GM12878 (cell line): Measurements from ENCODE around the gene RNF223. TPM values are rescaled to one million over a fixed set of nuclear protein-coding genes. Genes with fewer than 3 reads are reported as not detected.

ENCODE experiments used
- ATAC-seq: fragments of 200-7000 bp; cut with Tn5 transposase; 3 replicates; pipeline ENCODE4 v1.9.1; 2020; ENCODE audit warnings: mild to moderate bottlenecking, moderate library complexity
- BruUV-seq: library from RNA; stranded (reverse); fragments of 400-500 nt; replicated peaks from 2 replicates; lab custom pipeline; 2021; lab: Mats Ljungman, UMichigan
- CTCF ChIA-PET: fragments of 300-600 bp; sonication (Branson Sonifier 250); formaldehyde crosslinking; extraction: SDS; loops from one replicate; lab custom pipeline; 2021; ENCODE audit warnings: inconsistent platforms; lab: Yijun Ruan, JAX
- POLR2A ChIA-PET: fragments of 350-600 bp; formaldehyde crosslinking; extraction: SDS; loops from one replicate; lab custom pipeline; 2021; ENCODE audit warnings: inconsistent platforms; lab: Charles Lee
- RAD21 ChIA-PET: fragments of 300-600 bp; sonication (Branson Sonifier 250); formaldehyde crosslinking; loops from one replicate; lab custom pipeline; 2023; ENCODE audit warnings: antibody characterized with exemption; ENCODE audit not compliant: unreplicated experiment; lab: Charles Lee
- SMC1A ChIA-PET: fragments of 300-600 bp; sonication (Branson Sonifier 250); formaldehyde crosslinking; loops from one replicate; lab custom pipeline; 2023; ENCODE audit not compliant: unreplicated experiment, uncharacterized antibody; lab: Charles Lee
- DNase-seq: peaks from one replicate; pipeline ENCODE4 v3.0.0-alpha.2; 2011; ENCODE audit warnings: low read depth, low spot score
- FAIRE-seq: peaks from 3 replicates; lab custom pipeline; 2011; peaks lifted over from hg19 to GRCh38; lab: Jason Lieb, UNC
- H2AFZ ChIP-seq: 2 replicates; pipeline ENCODE4 v1.6.0; 2011; ENCODE audit warnings: low read depth, low read length, control low read depth; ENCODE audit not compliant: control insufficient read depth
- H3K27ac ChIP-seq: 2 replicates; pipeline ENCODE4 v1.5.1; 2011; ENCODE audit warnings: control low read depth; ENCODE audit not compliant: control insufficient read depth, insufficient read depth
- H3K27me3 ChIP-seq, 2 experiments: replicated peaks in 1 of 2; 2 replicates each; pipeline versions ENCODE4 v1.6.0 to v1.6.1; 2011; ENCODE audit warnings: low read length in 1 of 2; ENCODE audit not compliant: control insufficient read depth in 2 of 2, insufficient read depth in 2 of 2
- H3K36me3 ChIP-seq, 2 experiments: 2 replicates each; pipeline ENCODE4 v1.5.1; 2011; ENCODE audit warnings: low read length in 1 of 2; ENCODE audit not compliant: control insufficient read depth in 2 of 2, insufficient read depth in 2 of 2
- H3K4me1 ChIP-seq: 2 replicates; pipeline ENCODE4 v1.6.1; 2011; ENCODE audit warnings: mild to moderate bottlenecking, low read length, moderate library complexity, mixed read lengths; ENCODE audit not compliant: control insufficient read depth, insufficient read depth
- H3K4me2 ChIP-seq: 2 replicates; pipeline ENCODE4 v1.6.0; 2011; ENCODE audit warnings: control low read depth; ENCODE audit not compliant: control insufficient read depth, insufficient read depth
- H3K4me3 ChIP-seq: fragments of 200-600 bp; sonication (generic); 2 replicates; pipeline ENCODE4 v1.5.1; 2016
- H3K79me2 ChIP-seq: 2 replicates; pipeline ENCODE4 v1.6.0; 2011; ENCODE audit warnings: low read length; ENCODE audit not compliant: control insufficient read depth, insufficient read depth
- H3K9ac ChIP-seq: 2 replicates; pipeline ENCODE4 v1.8.0; 2011; ENCODE audit warnings: low read length, control low read depth, mixed read lengths; ENCODE audit not compliant: control insufficient read depth, insufficient read depth
- H3K9me3 ChIP-seq: replicated peaks from 3 replicates; pipeline ENCODE4 v1.5.1; 2011; ENCODE audit warnings: mild to moderate bottlenecking, low read length; ENCODE audit not compliant: control insufficient read depth, insufficient read depth
- H4K20me1 ChIP-seq: 2 replicates; pipeline ENCODE4 v1.6.0; 2011; ENCODE audit not compliant: control insufficient read depth, insufficient read depth
- CREB1 ChIP-seq: IDR thresholded peaks from 2 replicates; pipeline ENCODE4 v1.6.1; 2012; ENCODE audit warnings: low read depth, mild to moderate bottlenecking, inconsistent platforms
- EP300 ChIP-seq, 2 experiments: fragments of 150-350 bp in 1 of 2; IDR thresholded peaks; 2 replicates each; pipeline ENCODE4 v1.6.1; 2011 to 2012; ENCODE audit warnings: low read depth in 2 of 2, low read length in 2 of 2, borderline replicate concordance in 1 of 2, improper control_type of control experiment in 1 of 2, inconsistent platforms in 1 of 2; ENCODE audit not compliant: control insufficient read depth in 1 of 2
- KLF5 ChIP-seq: fragments of 450-650 bp; IDR thresholded peaks from 2 replicates; pipeline ENCODE4 v1.6.1; 2014; ENCODE audit warnings: mild to moderate bottlenecking; ENCODE audit not compliant: partially characterized antibody
- MEF2B ChIP-seq: fragments of 450-650 bp; IDR thresholded peaks from 2 replicates; pipeline ENCODE4 v1.6.1; 2018; ENCODE audit warnings: mild to moderate bottlenecking, moderate library complexity; ENCODE audit not compliant: partially characterized antibody, poor library complexity, severe bottlenecking
- MYC ChIP-seq: IDR thresholded peaks from 2 replicates; pipeline ENCODE4 v1.6.1; 2011; ENCODE audit warnings: mild to moderate bottlenecking, low read length, moderate library complexity, inconsistent platforms; ENCODE audit not compliant: insufficient read depth, insufficient replicate concordance, insufficient read length, severe bottlenecking
- NFIC ChIP-seq: IDR thresholded peaks from 2 replicates; pipeline ENCODE4 v1.6.1; 2012; ENCODE audit warnings: low read depth, mild to moderate bottlenecking, inconsistent platforms, low read length, moderate library complexity
- PAX5 ChIP-seq: IDR thresholded peaks from 2 replicates; pipeline ENCODE4 v1.6.1; 2011; ENCODE audit warnings: low read depth, low read length, borderline replicate concordance
- POLR2A ChIP-seq: IDR thresholded peaks from 2 replicates; pipeline ENCODE4 v1.6.1; 2011; ENCODE audit warnings: low read depth, mild to moderate bottlenecking, low read length
- RB1 ChIP-seq: fragments of 450-650 bp; formaldehyde crosslinking; IDR thresholded peaks from 2 replicates; pipeline ENCODE4 v1.6.1; 2017; ENCODE audit warnings: mild to moderate bottlenecking, borderline replicate concordance
- SMARCA5 ChIP-seq: fragments of 450-650 bp; IDR thresholded peaks from 2 replicates; pipeline ENCODE4 v1.6.1; 2017; ENCODE audit warnings: mild to moderate bottlenecking
- SPI1 ChIP-seq: IDR thresholded peaks from 2 replicates; pipeline ENCODE4 v1.6.1; 2011; ENCODE audit warnings: low read depth, mild to moderate bottlenecking, low read length, moderate library complexity, borderline replicate concordance; ENCODE audit not compliant: insufficient read depth
- SREBF2 ChIP-seq: IDR thresholded peaks from 2 replicates; pipeline ENCODE4 v1.6.1; 2012; ENCODE audit warnings: mild to moderate bottlenecking, low read length
- WRNIP1 ChIP-seq: IDR thresholded peaks from 2 replicates; pipeline ENCODE4 v1.6.1; 2011; ENCODE audit warnings: low read depth, low read length, improper control_type of control experiment, borderline replicate concordance
- YBX1 ChIP-seq: fragments of 450-650 bp; IDR thresholded peaks from 2 replicates; pipeline ENCODE4 v1.6.1; 2016; ENCODE audit warnings: antibody characterized with exemption
- ZBED1 ChIP-seq: IDR thresholded peaks from 2 replicates; pipeline ENCODE4 v1.6.1; 2016; ENCODE audit warnings: borderline replicate concordance
- ZBTB11 ChIP-seq: fragments of 450-650 bp; formaldehyde crosslinking; IDR thresholded peaks from 2 replicates; pipeline ENCODE4 v1.5.0; 2022; ENCODE audit warnings: mild to moderate bottlenecking, missing genetic modification characterization
- ZNF217 ChIP-seq: fragments of 450-650 bp; IDR thresholded peaks from 2 replicates; pipeline ENCODE4 v1.6.1; 2017; ENCODE audit warnings: antibody characterized with exemption, mild to moderate bottlenecking
- ZNF384 ChIP-seq: IDR thresholded peaks from 2 replicates; pipeline ENCODE4 v1.6.1; 2012; ENCODE audit warnings: low read depth, mild to moderate bottlenecking, low read length, improper control_type of control experiment, borderline replicate concordance
- WGBS: methylation state at CpG from one replicate; pipeline ENCODE4 v1.1.6; 2016; ENCODE audit warnings: low lambda C conversion rate; ENCODE audit not compliant: insufficient replicate concordance, insufficient coverage; ENCODE audit errors: missing lambda C conversion rate; 5-methylcytosine and 5-hydroxymethylcytosine counted together
- in situ Hi-C: fragments of 300-500 bp; cut with MboI; formaldehyde crosslinking; loops from 9 replicates; pipeline ENCODE4 v1.14.3; 2018; ENCODE audit warnings: mixed read lengths
- intact Hi-C: fragments of 100-400 bp; cut with micrococcal nuclease; formaldehyde crosslinking; loops from one replicate; pipeline ENCODE4 v1.14.2; 2022; ENCODE audit not compliant: unreplicated experiment
- polyA plus RNA-seq, 11 experiments: library from polyadenylated mRNA; depleted of rRNA in 4 of 11; unstranded in 6 of 11; stranded (reverse) in 5 of 11; fragments of >200 nt; fragmentation: Nextera tagmentation in 4 of 11; fragmentation: Illumina TruSeq in 1 of 11; extraction: Ambion mirVana in 4 of 11; extraction: Trizol in 1 of 11; gene quantifications; 1 replicate in 1 of 11; 2 replicates in 10 of 11; pipeline versions ENCODE4 v1.2.1 to v1.2.3, GENCODE V29; 2011 to 2016; ENCODE audit warnings: inconsistent platforms in 2 of 11, missing spikeins in 2 of 11, low read depth in 1 of 11
- total RNA-seq, 4 experiments: library from RNA; depleted of rRNA in 3 of 4; stranded (reverse); fragments of >200 nt in 3 of 4; fragmentation: Illumina TruSeq in 1 of 4; extraction: Trizol in 1 of 4; gene quantifications; 2 replicates each; pipeline versions ENCODE4 v1.2.1 to v1.2.3, GENCODE V29; 2013 to 2021

The RNF223 gene
- total and polyA plus RNA-seq, 10 of the 15 experiments (the other 5 are each of a cell fraction or from before 2014, with no cell fraction given), result 0.06 TPM; not detected in 9

- Histone ChIP-seq H3K4me3 (no peak overlapping the region), H3K27ac (no peak overlapping the region), H3K4me1 (no peaks in the 10 kb centered on the region; the same call in 1 of the 2 replicates), H3K9me3 (peaks cover 11% of the 10 kb centered on the region; the same call in 2 of the 3 replicates), H4K20me1 (no peaks in the 10 kb centered on the region), H3K4me2 (no peak overlapping the region), H3K79me2 (peaks cover 9% of the 10 kb centered on the region), H3K9ac (no peak overlapping the region), H3K27me3 (no peaks in the 10 kb centered on the region), H2AFZ (no peak overlapping the region), H3K36me3 (peaks cover 0 to 2% of the 10 kb centered on the region in 2 experiments; a peak in 1 of 4 replicates)
- CTCF ChIA-PET, result interaction anchor here (1.3 kb wide), 1 partner anchor 11 kb away, joined by 3 read pairs; no protein-coding TSS in a partner anchor
- intact Hi-C loops, result no loop called here
- in situ Hi-C loops, result no loop called here
- BruUV-seq, result no TSS peak
- FAIRE-seq (no peak), DNase-seq (no peak), ATAC-seq (no peak)
- SMC1A ChIA-PET, result no interaction called here
- TF ChIP-seq PAX5 (no peak), RB1 (no peak), ZNF384 (no peak), NFIC (no peak), ZBED1 (no peak), ZBTB11 (CRISPR knock-in tag) (no peak), MEF2B (no peak), SPI1 (no peak), SMARCA5 (no peak), ZNF217 (no peak), KLF5 (no peak), SREBF2 (no peak), CREB1 (no peak), EP300 (IDR thresholded peaks at IDR 0.05; ENCODE audit: borderline replicate concordance in 1 of 2, control insufficient read depth in 1 of 2, low read depth in 2 of 2, low read length in 2 of 2) (no peak), YBX1 (no peak), POLR2A (no peak), WRNIP1 (no peak), MYC (no peak)
- RAD21 ChIA-PET, result no interaction called here
- POLR2A ChIA-PET, result no interaction called here
- WGBS, result 95% methylated on average over 27 of the region's 28 CpGs
Observed at GRCh38 chr1:1111516-1112236, 37.6 kb upstream of the RNF223 start.
